Measurements from ENCODE around the gene SMAD5.

The SMAD5 gene

DNA sequence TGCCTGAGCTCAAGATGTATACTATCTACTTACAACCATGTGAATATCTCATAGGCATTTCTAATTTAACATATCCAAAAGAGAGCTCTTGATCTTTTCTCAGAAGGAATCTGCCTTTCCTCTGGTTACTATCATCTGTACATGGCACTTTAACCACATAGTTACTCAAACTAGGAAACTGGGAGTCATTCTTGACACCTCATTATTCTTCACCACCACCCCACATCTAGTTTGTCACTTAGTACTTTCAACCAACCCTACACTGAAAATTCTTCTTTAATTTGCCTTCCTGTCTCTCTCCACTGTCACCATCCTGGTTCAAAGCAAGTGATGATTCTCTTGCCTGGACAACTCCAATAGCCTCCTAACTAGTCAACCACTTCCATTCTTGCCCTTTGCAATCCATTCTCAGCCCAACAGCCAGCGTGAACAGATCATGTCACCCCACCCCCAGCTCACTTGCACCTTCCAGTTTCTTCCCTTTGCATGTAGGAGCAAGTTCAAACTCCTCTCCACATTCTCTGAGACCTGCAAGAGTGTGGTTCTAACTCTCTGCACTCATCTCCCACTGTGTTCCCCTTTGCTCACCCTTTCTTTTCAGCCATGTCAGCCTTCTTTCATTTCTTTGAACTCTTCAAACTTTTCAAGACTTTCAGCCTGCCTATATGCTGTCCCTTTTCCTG lies 17.3 kb upstream of the SMAD5 start:
- DNase-seq (ENCODE audit: low read depth), result no peak

DNA sequence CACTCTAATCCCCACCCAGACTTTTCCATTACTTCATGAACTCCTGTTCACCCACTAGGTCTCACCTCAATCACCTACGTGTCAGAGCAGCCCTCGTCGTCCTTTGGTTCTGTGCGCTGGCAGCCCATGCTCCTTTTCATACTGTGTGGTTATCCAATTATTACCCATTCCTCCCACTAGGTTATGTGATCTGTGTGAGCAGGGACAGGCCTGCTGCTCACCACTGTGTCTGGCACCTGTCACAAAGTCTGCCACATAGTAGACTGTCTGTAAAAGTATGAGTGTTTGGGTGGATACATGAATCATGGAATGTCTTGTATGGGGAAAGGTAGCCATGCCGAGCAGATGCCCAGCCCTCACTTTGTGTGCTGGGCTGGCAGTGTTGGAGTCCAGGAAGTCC lies 12.1 kb upstream of the SMAD5 start:
- DNase-seq (ENCODE audit: low read depth), result no peak

DNA sequence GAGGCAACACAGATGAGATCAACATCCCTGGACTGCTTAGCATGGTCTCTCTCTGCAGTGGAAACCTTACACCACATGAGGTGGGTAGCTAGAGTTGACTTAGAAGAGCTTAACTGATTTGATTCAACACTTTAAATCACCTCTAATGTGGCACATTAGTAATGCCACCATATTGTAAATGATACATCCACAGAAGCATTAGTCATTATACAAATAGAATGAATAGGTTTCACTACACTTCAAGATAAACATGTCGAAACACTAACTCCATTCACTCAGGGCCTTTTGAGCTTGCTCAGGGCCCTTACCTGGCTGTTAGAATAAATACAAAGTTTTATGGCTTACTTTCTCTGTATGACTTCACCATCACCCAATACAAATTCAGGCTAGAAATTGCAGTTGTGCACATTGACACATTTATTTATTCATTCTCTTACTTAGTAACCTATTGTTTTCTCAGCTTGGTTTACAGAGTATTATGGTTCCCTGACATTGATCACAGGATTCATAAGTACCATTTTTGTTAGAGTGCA lies 9.3 kb upstream of the SMAD5 start:
- no peak for DNase-seq (ENCODE audit: low read depth)

DNA sequence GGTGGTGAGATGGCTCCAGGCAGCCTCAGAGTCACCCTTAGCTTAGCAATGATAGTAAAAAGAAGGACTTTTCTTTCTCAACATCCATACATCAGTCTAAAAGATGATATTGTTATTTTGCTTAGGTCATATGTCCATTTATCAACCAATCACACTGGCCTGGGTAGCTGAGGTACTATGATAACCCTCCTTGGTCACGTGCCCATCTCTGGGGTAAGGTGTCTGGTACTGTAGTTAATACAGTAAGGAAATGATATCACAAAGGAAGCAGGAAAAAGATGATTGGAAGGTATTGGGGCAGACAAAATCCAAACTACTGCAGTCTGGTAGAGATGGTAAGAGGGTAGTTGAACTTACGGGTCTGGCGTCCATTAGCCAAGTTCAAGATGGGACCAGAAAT lies 5.1 kb upstream of the SMAD5 start:
- DNase-seq (ENCODE audit: low read depth), result no peak

DNA sequence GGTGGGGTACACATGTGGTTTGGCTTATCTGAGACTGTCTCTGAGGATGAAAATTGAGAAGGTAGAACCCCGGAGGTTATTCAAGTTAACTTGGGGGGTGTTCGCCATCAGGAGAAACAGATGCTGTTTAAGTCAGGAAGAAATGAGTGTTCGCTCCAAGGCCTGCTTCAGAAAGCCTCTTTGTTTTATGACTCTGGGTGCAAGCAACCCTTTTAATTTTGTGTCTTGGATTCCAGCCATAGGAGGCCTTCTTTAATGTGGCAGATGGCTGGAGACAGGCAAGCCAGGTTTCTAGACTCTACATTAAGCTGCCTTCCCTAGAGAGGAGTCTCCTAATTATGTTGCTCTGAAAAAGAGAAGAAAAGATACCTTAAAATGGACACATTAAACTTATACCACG lies 4.2 kb upstream of the SMAD5 start:
- no peak for DNase-seq (ENCODE audit: low read depth)

DNA sequence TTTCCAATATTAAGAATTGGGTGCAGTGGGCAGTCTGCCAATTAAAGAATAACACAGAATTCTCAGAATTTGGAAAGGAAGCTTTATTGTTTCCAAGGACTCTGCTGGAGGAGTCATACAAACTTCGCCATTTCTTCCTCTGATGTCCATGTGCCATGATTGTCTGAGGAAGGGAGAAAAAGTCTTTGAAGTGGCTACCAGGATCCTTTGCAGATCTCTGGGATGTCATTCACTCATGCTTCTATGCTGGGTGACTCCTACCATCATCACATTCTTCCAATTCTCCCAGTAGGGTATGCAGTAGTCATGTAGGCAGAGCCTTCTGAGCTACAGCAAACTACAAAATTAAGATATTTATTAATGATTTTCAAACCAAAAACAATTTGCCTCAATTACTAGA lies 3.2 kb upstream of the SMAD5 start:
- DNase-seq (ENCODE audit: low read depth), result no peak

DNA sequence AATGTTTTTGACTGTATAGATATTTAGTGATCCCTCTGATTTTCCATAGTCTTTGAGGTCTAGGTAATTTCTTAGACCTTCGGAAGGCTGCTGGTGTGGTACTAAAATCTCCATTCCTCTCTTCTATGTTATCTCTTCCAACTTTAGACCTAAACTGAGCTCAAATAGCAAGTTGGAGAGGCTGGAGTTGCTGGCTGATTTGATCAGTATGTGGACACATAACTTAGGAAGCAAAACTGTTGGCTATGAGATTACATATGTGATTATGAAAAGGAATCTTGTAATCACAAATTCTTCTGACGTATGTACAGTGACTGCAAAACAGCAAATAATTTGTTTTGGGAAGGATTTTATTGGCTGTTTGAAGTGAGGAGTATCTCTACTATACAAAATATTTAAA lies 2.1 kb upstream of the SMAD5 start:
- no peak for DNase-seq (ENCODE audit: low read depth)

DNA sequence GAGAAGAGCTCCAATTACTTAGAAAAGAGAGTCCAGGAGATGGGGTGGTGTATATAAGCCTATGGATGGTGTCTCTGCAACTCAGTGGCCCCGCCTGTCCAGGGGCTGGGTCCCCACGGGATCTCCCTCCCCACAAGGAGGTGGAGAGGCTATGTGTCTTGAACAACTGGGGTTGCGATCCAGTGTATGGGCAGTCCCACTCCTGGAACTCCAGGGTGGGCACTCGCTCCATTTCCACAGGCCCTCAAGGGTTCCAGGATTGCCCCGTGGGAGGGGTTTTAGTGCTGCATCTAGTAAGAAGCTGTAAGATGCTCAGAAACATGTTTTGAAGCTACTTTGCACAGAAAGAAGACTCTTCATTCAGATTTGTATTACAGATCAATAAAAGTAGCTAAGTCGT lies 558 bp upstream of the SMAD5 start:
- DNase-seq (ENCODE audit: low read depth), result no peak

DNA sequence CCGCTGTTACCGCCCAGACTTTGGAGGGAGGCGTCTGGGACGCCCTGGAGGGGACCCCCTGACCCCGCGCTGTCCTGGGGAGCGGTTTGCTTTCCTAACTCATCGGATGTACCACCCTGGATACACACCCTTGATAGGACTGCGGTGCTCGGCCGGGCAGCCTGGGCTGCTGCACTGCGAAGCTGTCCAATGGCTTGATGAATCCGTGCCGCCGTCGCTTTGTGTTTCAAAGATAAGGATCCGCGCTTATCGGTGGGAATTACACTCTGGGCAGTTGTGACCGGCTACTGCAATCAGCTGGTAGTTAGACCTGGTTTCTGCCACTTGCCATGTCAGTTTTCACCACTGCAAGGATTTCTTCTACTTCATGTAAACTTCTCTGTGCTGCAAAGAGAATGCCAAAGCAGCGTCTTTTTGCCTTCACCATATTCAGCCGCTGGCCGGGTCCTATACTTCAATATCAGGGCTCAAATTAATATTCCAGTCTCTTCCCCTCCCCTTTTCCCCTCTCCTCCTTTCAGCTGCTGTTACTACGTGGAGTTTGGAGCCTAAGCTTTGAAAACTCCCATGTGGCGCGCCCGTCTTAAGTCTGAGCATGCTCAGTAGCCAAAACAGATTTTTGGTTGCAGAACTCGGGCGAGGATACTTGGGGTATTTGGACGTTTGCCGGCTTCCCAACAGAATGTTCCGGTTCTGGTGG lies 727 bp downstream of the SMAD5 start:
- DNase-seq (ENCODE audit: low read depth), result no peak

DNA sequence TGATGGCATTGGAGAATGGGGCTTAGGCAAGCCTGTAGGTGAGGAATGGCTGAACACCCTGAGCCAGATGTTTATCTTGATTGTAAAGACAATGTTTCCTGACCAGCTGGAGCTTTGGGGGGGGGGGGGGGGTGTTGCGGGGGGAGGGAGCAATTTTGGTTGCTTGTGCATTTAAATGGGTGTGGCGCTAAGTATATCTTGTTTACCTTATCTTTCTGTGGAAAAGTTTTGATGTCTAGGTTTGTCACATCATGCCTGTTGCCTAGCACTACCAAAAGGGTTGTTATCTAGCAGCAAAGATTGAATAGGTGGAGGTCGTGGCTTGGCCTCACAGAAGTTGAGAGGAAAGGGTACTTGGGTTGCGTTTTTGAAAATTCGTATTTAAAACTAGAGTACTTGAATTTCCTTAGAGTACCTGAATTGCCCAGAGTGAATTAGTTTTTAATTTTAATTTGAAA lies 1.3 kb downstream of the SMAD5 start:
- no peak for DNase-seq (ENCODE audit: low read depth)

DNA sequence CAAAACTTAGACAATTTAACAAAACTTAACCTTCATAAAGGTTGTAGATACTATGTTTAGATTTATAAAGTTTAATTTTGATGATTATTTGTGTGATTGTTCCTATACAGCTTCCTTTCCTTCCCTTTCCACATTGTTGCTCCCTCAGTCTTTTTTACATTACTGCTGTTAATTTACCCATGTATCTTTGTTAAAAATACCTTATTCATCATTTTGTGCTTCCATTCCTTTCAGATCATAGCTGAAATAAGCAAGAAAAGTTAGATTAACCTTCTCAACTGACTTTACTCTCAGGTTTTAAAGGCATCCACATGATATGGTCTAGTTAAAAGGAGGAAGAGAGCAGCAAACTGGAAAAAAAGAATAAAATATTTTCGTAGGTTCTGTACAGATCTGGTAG lies 2.0 kb downstream of the SMAD5 start:
- DNase-seq (ENCODE audit: low read depth), result no peak

DNA sequence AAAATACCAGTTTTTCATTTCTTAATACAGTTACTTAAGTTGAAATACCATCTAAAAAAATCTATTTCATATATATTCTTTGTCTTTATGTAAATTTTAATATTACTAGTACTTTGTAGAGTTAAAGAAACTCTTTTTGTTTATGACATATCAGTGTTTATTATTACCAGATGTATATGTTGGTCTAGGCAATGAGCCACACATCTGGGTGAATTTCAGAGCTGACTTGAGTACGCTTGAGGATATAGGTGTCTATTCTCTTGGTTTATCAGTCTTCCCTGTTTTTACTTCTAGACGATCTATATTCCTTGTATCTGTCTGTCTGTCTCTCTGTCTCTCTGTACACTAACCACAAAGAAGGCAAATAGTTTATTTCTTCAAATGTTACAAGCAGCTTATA lies 2.9 kb downstream of the SMAD5 start:
- no peak for DNase-seq (ENCODE audit: low read depth)

DNA sequence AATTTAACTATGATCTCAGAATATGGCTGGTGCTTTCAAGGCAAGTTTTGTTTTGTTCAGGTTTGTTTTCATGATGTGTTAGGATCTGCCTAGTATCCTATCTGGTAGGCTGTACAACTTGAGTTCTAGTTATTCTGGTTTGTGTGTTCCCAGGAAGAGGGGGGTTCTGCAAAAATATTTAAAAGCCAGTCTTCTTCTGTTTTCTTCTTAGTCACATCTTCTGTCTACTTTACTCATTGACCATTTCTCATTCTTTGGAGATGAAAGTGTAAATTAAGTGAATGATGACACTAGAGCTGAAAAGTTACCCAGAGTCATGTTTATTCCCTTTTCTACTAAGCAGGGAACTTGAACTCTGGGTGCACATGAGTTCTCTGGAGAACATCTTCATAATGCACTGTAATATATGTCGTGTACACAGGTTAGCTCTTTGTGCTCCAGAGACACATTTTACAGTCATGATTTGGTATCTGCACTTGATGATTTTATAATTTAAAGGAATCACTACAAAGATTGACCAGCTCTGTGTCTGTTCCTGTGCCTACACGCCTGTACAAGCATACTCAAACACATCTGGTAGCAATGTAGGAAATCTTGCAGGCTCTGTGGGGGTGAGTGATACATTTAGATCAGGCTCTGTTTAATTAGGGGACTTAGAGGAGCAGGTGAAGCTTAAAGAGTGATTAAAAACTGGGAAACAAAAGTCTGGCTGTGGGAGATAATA lies 5.0 kb downstream of the SMAD5 start:
- DNase-seq (ENCODE audit: low read depth), result no peak

DNA sequence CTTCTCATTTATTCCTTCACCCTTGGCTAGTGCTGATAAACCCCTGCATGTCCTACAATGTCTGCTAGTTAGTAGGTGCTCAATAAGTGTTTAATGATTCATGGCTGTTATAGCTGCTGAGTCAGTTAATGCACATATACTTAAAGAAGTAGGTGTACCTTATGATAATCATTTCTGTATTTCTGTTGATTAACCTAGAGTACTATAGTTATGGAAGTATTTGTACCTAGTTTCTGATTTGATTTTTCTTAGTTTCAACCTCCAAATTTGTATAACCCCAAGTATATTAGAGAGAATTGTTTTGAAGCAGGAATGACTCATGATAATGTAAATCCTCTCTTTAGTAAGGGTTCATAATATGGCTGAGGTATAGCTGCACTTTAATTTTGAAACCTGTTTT lies 8.9 kb downstream of the SMAD5 start:
- DNase-seq (ENCODE audit: low read depth), result no peak

DNA sequence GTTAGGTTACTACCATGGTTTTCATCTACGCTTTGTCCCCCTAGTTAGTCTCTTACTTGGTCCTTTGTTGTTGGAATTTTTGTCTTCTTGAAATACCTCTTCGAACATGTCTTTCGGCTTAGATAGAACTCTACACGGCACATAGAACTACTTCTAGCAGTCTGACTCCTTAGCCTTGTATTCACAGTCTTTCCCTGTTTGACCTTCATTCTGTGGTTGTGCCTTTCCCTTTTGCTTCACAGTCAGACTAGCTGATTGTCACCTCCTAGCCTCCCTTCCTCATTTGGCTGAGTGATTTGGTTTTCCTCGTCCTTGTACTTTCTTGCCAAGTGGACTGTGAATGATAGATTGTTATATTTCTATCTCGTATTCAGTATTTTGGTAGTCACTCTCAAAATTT lies 10.7 kb downstream of the SMAD5 start:
- no peak for DNase-seq (ENCODE audit: low read depth)

DNA sequence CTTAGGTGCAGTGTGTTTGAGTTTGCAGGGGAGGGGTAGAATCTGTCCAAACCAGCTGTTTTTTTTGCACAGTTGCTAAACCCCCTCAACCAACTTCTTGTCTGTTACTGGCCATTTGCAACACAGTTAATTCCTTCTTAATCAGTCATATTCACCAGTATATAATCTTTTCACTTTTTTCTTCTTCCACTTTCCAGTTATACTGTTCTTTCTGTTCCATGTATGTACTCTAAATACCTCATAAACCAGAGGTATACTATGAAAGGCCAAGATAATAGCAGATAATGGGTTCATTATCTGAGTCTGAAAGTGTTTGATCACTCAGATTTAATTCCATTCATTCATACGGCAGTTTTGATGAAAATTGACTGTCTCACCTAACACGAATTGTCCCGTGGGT lies 11.1 kb downstream of the SMAD5 start:
- DNase-seq (ENCODE audit: low read depth), result no peak

DNA sequence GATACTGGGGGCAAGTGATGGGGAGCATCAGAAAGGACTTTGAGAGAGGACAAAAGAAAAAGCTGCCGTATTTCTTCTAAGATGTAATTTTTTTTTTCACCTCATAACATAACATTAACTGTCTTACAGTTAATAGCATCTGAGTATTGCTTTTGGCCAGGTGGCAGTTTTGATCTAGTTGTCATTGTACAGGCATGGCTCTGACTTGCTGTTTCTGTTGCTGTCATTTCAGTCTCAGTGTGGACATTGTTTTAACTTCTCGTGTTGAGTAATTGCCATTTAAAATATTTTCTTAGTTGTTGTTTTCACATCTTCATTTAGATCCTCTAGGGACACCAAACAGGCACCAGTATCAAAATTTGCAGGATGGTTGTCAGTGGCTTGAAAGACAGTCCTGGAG lies 12.4 kb downstream of the SMAD5 start:
- DNase-seq (ENCODE audit: low read depth), result no peak

DNA sequence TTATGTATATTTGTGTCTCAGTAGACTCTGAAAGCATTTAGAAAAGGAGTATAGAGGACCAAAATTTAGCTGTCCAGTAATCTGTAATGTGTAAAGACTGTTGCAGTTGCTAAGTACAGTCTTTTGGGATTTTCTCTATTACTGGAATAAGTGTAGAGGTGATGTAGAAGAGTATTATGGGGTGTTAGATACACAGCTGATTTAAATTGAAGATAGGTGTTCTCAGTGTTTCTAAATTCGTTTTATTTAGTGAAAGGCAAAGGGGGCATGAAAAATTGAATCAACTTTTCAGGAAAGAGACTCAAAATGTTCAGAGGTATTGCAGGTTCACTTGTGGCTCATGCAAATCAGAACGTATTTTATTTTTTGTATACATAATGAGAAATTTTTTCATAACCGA lies 13.6 kb downstream of the SMAD5 start:
- DNase-seq (ENCODE audit: low read depth), result no peak

DNA sequence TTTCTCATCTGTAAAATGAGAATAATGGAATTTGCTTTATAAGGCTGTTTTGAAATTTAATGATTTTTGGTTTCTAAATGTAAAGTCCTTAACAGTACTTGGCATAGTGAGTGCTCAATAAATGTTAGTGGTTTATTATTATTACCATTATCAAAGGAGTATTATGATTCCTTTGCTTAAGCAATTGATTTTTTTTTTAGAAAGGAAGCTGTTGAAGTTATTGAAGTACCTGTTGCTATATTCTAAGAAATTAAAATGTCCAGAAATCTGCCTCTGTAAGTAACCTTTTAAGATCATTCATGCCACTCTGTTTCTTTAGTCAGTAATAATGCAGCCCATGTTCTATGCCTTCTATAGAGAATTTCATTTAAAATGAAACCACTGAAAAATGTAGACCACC lies 15.0 kb downstream of the SMAD5 start:
- DNase-seq (ENCODE audit: low read depth), result no peak

DNA sequence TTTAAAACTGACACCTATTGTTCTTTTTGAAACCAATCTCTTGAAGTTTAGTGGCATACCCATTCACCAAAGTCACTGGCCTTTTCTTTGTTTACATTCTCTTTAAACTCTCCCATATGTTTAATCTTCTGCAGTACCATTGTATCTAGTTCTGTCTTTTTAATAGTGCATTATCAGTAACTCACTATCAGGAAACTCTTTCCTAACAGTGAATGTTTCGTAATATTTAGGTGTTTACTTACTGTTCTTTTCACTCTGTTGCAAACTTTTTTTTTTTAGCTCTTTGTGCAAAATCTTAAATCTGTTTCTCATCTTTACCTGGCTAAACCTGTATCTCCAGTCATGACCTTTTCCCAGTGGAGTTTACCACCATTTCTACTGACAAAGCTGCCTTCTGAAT lies 17.2 kb downstream of the SMAD5 start:
- DNase-seq (ENCODE audit: low read depth), result no peak

DNA sequence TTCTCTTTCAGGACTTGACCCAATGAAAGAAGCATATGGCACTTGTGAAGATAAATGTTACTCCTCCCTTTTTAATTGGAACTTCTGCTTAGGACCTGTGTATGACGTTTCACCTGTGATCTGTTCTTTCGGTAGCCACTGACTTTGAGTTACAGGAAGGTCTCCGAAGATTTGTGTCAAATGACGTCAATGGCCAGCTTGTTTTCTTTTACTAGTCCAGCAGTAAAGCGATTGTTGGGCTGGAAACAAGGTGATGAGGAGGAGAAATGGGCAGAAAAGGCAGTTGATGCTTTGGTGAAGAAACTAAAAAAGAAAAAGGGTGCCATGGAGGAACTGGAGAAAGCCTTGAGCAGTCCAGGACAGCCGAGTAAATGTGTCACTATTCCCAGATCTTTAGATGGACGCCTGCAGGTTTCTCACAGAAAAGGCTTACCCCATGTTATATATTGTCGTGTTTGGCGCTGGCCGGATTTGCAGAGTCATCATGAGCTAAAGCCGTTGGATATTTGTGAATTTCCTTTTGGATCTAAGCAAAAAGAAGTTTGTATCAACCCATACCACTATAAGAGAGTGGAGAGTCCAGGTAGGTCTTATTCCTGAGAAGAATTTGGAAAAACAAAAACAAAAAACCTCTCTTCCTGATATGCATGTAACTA lies 21.1 kb downstream of the SMAD5 start:
- no peak for DNase-seq (ENCODE audit: low read depth)

DNA sequence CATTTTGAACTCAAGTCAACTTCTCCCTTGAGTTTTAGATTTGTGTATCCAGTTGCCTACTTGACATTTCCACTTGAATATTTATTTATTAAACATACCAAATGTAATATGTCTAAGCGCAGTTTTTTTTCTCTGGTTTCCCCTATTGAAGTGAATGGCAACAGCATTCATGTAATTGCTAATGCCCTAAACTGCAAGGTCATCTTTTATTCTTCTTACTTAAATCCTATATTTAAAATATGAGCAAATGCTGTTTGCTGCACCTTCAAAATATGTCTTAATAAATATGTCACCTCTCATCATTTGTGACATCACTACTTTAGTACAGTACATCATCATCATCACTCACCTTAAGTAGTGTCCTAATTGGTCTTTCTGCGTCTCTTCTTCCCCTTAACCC lies 22.4 kb downstream of the SMAD5 start:
- no peak for DNase-seq (ENCODE audit: low read depth)

DNA sequence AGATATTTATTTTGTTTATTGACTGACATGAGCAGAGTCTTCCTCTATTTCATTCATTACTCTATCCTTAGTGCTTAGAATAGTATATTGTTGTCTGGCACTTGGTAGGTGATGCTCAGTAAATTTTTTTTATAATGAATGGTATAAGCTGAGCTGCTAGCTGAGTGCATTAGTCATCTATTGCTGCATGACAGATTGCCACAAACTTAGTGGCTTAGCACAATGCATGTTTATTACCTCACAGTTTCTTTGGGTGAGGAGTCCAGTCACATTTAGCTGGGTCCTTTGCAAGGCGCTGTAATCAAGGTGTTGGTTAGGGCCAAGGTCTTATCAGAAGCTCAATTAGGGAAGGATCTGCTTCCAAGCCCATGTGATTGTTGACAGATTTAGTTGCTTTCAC lies 23.1 kb downstream of the SMAD5 start:
- no peak for DNase-seq (ENCODE audit: low read depth)
